GM23248 (cell line): ENCODE data around the gene JUND.

Experiments used
- EZH2 ChIP-seq: fragments of 200-600 bp; sonication (generic); IDR thresholded peaks from 2 replicates; pipeline ENCODE4 v1.6.1; 2018; ENCODE audit warnings: antibody characterized with exemption, mild to moderate bottlenecking; ENCODE audit not compliant: insufficient read depth, poor library complexity, severe bottlenecking
- EZH2phosphoT487 ChIP-seq: fragments of 200-600 bp; sonication (generic); IDR thresholded peaks from 2 replicates; pipeline ENCODE4 v1.6.1; 2018; ENCODE audit warnings: antibody characterized with exemption, moderate library complexity, mild to moderate bottlenecking, low read depth; ENCODE audit not compliant: insufficient read depth

- no peak for TF ChIP-seq EZH2phosphoT487
- TF ChIP-seq EZH2, result no peak
These were observed 12.2 kb downstream of the JUND start for GRCh38 chr19:18269070-18269723.
